ENCODE data around the gene NR3C1.
"Not testable (repeated sequence)": the region's sequence is repeated elsewhere in the genome, so short reads cannot be mapped to it uniquely, and the experiment has no call there.

NR3C1 gene

GRCh38 chr5:143356855-143357583, 46.5 kb downstream of the NR3C1 start:
- no peak for DNase-seq

- no peak for DNase-seq
Observed at GRCh38 chr5:143355710-143356109, 47.8 kb downstream of the NR3C1 start.

DNA sequence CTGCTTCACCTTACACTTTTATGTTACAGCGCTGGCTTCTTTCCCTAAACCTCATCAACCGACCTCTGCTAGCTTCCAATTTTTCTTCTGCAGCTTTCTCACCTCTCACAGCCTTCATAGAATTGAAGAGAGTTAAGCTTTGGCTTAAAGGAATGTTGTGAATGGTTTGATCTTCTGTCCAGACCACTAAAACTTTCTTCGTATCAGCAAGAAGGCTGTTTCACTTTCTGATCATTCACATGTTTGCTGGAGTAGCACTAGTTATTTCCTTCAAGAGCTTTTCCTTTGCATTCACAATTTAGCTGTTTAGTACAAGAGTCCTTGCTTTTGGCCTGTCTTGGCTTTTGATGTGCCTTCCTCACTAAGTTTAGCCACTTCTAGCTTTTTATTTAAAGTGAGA, 49.5 kb downstream of the NR3C1 start:
- no peak for DNase-seq

GRCh38 chr5:143352691-143353090, 50.8 kb downstream of the NR3C1 start:
- peak; percentile 13 for DNase-seq

DNA sequence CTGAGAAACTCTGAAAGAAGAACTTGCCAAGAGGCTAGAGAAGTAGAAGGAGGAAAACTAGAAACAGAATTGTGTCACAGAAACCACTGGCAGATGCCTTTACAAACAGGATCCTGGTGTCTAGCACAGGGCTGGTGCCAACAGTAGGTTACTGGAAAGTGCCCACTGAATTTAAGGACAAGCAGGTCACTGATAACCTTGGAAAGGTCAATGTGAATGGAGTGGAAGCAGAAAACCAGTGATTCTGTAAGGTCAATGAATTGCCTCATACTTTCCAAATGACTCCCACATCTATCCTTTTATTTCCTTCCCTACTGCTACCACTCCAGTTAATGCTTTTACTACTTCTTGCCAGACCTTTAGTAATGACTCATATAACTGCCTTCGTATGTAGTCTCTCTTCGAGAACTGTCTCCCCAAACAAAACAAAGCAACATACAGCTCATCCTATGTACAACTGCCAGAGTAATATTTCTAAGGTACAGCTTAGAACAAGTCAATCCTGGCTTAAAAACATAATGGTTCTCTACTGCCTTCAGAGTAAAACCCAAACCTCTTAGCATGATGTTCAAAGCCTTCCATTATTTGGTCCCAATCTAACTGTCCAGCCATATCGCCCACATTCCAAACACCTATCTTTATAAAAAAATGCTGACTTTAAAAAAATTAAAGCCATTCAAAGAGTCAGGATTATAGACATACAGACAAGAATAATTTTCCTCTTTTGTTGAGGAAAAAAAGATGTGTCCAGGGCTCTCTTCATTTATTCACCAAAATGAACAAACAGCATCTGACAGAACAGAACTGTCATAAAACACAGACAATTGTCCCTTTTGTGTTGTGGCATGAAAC, 52.5 kb downstream of the NR3C1 start:
- no peak for DNase-seq

DNA sequence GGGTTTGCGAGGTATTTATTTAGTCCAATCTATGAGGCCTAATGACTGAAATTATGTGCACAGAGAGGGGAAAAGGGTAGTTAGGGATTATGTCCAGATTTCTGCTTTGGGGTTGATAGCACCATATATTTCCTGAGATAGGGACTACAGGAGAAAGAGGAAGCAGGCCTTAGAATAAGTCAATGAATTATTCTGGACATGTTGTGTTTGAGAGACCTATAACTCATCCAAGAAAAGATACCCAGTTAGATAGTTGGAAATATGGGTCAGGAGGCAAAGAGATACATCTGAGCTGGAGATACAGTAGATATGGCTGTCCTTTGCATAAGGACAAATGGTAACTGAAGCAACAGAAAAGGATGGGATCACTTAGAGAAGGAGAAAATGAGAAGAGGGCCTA, 53.1 kb downstream of the NR3C1 start:
- no peak for DNase-seq

GRCh38 chr5:143349177-143349576, 54.3 kb downstream of the NR3C1 start:
- no peak for DNase-seq

- DNase-seq: no peak
Observed at GRCh38 chr5:143347698-143348344, 55.7 kb downstream of the NR3C1 start.

DNA sequence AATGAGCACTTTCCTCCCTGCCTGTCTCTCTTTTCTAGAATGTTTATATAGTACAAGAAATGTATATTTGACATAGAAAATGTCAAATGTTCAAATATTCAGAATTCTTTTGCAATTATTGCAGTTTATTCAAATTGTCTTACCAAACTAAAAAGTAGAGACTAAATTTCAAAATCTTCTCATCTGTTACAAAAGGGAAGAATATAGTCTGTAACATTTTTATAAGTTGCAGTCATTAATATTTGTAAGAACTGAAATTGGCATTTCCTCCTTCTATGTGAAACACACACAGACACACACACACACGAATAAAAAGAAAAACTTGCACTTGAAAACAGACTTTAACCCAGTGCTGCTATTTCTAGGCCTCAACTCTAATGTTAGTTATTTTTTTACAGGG, 56.4 kb downstream of the NR3C1 start:
- DNase-seq: no peak

- DNase-seq: no peak
Observed at GRCh38 chr5:143345671-143346440, 57.6 kb downstream of the NR3C1 start.

DNA sequence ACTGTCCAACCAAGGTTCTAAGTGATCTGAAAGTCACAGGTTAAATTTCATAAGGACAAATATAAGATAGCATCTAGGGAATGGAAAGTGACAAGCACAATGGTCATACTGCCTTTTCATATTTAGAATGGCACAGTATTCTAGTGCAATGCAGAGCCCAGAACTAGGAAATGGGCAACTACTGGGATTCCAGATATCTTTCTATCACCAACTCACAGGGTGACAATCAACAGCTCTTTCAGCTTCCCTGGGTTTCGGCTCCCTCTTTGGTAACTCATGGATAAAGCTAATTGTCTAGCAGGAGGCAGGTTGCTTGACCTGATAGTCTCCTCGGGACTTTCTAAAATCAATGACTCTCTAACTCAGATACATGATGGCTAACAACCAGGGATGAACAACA, 60.4 kb downstream of the NR3C1 start:
- no peak for DNase-seq

DNA sequence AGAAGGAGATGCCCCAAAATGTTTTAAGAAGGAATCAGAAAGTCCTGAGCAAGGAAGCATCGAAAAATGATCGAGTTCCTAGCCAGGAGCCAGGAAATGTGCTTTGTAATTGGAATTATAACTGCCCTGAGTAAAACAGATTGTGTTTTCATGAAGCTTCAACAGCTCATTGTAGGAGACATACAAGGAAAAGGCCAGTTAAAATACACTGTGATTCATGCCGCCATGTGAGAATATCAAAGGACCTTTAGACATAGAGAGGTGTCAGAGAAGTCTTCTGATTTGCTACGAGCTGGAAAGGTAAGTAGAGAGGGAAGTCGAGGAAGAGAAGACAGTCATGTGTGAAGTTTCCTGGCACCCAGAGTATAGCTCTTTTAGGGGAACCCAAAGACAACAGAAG, 60.9 kb downstream of the NR3C1 start:
- DNase-seq: no peak

DNA sequence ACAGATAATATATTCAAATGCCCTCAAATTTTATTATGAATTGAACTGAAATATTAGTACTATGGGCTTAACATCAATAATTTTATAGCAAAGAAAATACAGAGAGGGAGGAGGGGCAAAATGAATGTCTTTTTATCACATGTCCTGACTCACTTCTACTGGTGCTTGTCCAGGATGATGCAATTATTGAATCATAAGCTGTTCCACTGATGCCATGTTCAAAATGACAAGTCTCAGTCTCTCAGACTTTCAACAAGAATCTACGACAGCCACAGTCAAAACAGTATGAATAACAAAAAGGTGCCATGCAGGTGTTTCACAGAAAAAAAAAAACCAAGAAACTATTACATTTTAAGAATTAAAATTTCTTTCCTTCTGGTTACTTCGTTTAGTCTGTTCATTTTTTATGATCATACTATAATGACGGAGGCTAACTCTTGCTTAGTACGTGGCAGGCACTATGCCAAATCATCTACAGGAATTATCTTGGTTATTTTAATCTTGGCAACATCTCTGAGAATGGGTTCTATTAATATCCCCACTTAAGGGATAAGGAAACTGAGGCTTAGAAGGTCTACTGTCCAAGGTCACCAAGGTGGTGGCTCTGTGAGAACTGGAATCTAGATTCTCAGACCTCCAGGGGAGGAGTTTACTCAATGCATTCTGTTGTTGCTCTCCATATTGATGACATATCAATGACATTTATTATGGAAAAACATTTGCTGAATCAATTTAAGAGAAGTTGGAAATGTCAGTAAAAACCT, 61.5 kb downstream of the NR3C1 start:
- DNase-seq: no peak

- no peak for DNase-seq
Observed at GRCh38 chr5:143340891-143341685, 62.4 kb downstream of the NR3C1 start.

DNA sequence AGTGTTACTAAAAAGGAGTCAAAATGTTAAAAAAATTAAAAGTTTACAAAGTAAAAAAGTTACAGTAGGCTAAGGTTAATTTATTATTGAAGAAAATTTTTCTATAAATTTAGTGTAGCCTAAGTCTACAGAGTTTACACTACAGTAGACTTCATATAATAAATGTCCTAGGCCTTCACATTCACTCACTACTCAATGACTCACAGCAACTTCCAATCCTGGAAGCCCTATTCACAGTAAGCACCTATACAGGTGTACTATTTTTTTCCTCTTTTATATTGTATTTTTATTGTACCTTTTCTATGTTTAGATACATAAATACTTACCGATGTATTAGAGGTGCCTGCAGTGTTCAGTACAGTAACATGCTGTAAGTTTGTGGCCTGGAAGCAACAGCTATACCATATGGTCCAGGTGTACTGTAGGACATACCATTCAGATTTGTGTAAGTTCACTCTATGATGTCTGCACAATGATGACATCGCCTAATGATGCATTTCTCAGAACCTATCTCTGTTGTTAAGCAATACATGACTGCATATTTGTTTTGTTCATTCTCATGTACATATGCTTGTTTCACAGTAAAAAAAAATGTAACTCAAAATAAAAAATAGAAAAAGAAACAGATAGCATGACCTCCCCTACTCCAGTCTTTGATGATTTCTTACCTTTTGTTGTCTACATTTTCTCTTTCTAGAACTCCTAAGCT, 64.7 kb downstream of the NR3C1 start:
- no peak for DNase-seq

DNA sequence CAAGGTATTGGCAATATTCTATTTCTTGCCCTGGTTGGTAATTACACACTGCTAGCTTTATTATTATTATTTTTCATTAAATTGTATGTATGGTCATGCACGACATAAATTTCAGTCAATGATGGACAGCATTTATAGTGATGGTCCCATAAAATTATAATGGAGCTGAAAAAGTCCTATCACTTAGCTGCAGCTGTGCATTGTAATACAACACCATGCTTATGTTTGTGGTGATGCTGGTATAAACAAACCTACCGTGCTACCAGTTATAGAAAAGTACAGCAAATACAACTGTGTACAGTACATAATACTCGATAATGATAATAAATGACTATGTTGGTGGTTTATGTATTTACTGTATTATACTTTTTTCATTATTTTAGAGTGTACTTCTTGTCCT, 65.5 kb downstream of the NR3C1 start:
- no peak for DNase-seq

DNA sequence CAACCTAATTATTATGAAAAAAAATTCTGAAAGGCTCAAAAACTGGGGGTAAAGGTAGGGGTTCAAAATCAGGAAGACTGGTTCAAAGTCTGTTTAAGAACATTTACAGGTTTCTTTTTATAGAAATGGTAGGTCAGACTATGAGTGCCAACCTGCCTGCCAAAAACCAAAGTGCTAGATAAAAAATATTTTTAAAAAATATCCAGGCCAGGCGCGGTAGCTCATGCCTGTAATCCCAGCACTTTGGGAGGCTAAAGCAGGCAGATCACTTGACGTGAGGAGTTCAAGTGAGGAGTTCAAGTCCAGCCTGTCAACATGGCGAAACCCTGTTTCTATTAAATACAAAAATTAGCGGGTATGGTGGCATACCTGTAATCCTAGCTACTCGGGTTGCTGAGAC, 67.0 kb downstream of the NR3C1 start:
- DNase-seq: no peak

DNA sequence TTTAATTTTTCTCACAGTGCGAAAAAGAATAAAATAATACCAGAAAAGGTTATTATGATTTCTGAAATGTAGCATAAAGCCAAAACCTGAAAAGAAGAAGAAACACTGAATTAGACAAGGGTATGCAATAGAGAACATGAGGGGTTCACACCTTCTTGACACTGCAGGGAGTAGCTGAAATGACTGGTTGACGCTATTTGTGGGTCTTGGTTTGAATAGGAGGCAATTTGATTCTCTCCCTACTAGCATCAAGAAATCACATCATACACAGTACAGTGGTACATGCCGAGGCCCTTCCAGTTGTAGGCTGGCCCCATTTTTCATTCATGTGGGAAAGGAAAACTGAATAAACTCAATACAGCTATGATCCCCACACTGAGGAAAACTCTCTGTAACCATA, 68.6 kb downstream of the NR3C1 start:
- no peak for DNase-seq

- not testable (repeated sequence) for DNase-seq
Observed at GRCh38 chr5:143334380-143334779, 69.1 kb downstream of the NR3C1 start.

DNA sequence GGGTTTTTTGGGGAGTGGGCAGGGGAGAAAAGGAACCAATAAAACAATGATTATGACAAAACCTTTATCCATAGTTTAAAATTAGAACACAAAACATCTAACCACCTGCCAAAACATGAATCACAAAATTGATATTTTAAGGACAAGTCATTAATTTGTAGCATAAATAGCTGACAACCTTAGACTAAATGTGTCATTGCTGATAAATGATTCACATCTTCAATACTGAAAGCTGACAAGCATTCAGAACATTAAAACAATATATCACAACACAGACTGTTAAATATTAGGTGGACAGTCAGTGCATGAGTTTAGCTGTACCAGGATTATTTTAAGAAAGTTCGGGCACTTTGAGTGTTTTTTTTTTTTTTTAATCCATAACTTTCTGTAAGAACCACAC, 71.5 kb downstream of the NR3C1 start:
- no peak for DNase-seq

DNA sequence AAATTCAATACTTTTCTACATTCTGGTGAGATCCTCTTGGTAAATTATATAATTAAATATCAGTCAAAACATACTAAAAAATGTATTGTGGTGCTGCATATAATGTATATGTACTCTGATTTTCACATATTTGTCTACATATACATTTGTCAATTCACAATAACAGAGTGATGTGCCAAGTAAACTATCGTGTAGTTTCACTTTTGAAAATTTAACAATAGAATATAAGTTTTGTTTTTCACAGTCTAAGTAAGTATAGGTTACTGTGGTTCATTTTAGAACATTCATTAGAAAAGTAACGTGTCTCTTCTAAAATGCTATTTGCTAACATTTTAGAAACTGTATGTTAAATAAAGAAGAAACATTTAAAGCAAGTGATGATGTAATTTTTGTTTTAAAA, 73.6 kb downstream of the NR3C1 start:
- DNase-seq: no peak
